GM18868 (cell line): ENCODE data around the gene TMEM150B.

Experiments used
- ATAC-seq: cut with Tn5 transposase; IDR thresholded peaks from one replicate; pipeline ENCODE4 v1.9.1; 2021; ENCODE audit warnings: mild to moderate bottlenecking, moderate library complexity; ENCODE audit not compliant: unreplicated experiment

Gene TMEM150B

DNA sequence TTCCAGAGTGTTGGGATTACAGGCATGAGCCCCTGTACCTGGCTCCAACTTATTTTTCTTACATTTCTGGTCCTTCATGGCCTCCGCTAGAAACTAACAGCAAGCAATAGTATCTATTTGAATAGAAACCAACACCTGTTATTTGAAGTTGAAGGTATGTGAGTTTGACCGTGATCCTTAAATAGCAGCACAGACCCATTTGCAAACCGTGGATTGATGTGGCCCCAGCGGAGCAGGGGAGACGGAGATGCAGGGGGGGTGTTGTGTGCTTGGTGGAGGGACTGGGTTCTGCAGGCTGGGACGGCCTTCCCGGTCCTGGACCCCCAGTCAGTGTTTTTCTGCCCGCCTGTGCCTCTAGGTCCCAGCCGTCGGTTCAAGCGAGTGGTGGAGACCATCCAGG is 16.9 kb downstream of the TMEM150B start:
- ATAC-seq, result no peak

DNA sequence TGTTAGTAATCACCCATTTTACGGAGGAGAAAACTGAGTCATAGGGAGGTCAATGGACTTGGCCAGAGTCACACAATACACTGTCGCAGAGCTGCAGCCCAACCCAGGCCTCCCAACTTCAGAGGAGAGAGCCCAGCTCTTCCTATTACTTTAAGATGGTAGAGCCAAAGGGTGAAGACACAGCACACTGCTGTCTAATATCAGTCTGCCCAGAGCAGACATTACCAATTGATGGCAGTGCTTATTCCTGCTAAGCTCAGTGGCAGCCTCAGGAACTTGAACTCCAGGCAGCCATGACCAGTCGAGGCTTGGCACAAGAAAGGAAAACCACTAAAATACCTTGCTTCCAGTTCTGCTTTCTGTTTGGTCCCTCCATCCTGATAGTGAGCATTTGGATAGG is 18.4 kb downstream of the TMEM150B start:
- no peak for ATAC-seq

DNA sequence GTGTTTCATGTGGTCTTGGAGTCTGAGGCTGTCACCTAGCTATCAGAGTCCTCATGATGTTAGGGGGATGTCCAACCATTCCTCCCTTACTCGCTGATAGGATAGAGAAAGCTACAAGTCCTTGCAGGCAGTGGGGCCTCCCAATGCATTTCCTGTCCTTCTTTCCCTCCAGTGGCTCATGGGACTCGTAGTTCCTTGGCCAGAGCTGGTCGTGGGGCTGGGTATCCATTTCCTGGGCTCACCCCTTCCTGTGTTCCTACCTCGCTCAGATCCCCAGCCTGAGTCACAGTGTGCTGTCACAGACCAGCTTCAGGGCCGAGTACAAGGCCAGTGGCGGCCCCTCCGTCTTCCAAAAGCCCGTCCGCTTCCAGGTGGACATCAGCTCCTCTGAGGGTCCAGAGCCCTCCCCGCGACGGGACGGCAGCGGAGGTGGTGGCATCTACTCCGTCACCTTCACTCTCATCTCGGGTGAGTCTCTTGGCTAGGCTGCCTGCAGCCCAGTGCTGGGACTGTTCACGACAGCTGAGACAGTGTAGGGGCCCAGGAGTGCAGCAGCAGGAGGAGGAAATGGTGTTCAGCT is 19.1 kb downstream of the TMEM150B start:
- ATAC-seq, result no peak

DNA sequence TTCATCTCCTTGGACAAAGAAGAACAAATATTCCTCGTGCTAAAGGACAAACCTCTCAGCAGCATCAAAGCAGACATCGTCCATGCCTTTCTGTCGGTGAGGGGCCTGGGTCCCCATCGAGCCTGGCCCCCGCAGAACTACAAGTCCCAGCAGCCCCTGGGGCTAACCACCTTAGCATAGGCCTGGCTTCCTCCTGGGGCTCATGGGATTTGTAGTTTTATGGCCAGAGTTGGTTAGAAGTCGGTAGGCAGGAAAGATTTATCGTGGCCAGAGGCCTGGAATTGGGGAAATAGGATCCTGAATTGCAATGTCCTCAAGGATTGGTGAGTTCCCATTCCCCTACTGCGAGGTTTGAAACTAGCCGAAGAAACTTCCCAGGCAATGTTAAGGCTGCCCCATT is 19.6 kb downstream of the TMEM150B start:
- no peak for ATAC-seq

DNA sequence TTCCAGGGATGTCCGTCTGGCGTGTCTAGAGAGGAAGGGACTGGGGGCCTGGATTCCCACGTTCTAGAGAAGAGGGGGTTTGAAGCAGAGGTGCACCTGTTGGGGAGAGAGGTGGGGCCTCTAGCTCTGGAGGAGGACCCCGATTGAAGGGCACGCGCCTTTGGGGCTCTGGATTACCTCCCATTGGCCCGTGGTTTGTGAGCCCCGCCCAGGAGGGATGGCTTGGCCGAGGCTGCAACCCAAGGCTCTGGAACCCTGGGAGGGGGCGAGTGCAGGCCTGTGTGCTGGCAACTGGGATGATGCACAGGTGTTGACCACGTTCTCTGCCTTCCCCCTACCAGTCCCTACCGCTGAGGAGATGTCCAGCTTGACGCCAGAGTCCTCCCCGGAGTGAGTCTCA is 20.2 kb downstream of the TMEM150B start:
- ATAC-seq, result no peak

DNA sequence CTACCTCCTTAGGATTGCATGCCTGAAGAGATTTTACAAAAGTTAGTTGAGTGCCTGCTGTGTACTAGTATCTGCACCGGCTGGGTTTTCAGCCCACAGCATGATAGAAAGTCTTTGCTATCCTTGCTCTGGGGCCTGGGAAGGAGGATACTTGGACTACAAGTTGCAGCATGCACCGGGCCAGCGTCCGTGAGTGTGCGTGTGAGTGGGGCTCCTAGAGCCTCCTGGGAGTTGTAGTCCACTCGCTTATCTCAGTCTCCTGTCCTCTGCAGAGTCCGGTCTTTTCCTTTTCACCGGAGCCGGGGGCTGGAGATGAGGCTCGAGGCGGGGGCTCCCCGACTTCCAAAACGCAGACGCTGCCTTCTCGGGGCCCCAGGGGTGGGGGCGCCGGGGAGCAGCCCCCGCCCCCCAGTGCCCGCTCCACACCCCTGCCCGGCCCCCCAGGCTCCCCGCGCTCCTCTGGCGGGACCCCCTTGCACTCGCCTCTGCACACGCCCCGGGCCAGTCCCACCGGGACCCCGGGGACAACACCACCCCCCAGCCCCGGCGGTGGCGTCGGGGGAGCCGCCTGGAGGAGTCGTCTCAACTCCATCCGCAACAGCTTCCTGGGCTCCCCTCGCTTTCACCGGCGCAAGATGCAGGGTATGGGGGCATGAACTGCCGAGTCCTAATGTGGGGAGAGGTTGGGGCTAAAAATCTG is 20.7 kb downstream of the TMEM150B start:
- no peak for ATAC-seq

DNA sequence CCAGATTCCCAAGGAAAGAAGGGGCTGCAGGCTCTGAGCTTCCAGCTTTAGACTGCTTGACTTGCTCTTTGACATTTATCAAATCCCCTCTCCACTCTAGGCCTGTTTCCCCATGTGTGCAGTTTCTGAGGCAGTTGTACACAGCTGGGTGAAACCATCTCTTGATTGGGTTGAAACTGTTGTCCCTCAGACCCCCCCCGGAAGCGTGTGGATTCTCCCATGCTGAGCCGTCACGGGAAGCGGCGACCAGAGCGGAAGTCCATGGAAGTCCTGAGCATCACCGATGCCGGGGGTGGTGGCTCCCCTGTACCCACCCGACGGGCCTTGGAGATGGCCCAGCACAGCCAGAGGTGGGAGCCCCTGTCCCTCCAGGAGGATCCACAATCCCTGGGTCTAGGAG is 21.7 kb downstream of the TMEM150B start:
- no peak for ATAC-seq

DNA sequence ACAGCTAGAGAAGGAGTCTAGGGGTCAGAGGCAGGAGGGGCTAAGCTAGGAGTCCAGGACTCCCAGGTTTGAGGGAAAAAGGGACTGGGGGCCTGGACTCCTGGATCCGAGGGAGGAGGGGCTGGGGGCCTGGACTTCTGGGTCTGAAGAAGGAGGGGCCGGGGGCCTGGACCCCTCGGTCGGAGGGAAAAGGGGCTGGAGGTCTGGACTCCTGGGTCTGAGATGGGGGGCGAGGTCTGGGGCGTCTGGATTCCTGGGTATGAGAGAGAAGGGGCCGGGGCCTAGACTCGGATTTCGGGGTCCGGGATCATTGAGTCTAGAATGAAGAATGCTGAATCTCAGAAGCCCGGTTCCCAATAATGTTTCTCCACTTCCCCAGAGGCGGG is 22.8 kb downstream of the TMEM150B start:
- ATAC-seq, result no peak

DNA sequence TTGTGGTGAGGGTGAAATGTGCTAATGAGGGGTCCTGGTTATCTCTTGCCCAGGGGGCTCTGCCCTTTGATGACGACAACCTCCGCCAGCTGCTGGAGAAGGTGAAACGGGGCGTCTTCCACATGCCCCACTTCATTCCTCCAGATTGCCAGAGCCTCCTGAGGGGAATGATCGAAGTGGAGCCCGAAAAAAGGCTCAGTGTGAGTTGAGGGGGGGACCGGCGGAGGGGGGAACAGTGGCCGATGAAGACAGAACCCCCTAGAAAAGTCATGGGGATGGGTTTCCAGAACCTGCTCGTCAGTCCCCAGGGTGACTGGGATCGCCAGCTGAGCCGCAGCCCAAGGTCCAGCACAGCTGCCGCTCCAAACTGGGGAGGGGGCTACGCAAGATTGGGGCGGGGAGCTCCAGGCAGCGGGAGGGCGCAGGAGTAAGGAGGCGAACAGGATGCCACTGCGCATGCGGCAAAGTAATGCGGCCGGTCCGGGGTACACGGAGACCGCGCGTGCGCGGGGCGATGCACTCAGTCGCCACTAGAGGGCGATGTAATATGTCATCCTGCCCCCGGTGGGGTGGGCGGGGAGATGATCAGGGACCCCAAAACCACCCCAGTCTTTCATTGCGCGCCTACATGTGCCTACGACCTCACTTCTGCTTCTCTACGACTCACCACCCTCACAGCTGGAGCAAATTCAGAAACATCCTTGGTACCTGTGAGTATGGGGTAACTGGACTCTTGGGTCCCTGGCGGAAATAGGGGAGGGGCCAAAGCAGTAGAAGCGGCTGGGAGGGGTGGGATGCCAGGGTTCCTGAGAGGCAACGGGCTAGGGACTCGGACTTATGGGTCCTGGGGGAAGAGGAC is 23.5 kb downstream of the TMEM150B start:
- peak; percentile 71 for ATAC-seq

DNA sequence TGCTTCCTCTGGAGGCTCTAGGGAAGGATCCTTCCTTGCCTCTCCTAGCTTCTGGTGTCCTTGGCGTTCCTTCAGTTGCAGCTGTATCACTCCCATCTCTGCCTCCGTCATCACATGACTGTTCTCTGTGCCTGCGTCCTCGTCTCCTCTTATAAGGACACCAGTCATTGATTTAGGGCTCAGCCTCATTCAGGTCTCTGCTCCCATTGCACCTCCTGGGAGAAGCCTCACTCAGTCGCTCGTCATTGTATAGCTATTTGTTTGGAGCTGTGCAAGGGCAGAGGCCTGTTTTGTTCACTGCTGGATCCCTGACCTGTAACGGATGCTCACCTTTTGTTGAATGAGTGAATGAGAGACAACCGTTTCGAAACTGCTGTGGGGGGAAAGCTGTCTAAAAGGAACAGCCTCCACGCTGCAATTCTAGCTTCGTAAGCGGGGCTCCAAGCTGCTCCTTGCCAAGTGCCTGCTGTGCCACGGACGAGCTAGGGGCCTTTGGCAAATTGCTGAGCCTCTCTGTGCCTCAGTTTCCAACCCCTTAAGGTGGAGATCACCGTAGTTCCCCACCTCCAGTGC is 24.2 kb downstream of the TMEM150B start:
- no peak for ATAC-seq

DNA sequence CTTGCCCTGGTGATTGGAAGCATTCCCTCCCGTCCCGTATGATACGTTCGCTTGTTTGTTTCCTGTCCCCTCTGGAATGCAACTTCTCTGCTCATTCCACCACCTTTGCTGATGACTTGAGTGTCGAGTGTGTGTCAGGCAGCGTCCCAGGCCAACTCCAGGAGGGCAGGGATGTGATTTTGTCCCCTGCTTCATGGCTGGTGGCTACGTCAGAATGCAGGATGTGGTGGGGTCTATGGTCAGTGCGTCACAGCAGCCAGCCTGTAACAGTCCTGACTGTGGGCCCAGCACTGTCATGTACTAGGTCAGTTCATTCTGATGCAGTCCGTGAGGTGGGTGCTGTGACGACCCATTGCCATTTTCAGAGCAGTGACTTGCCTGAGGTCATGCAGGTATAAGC is 25.1 kb downstream of the TMEM150B start:
- no peak for ATAC-seq

DNA sequence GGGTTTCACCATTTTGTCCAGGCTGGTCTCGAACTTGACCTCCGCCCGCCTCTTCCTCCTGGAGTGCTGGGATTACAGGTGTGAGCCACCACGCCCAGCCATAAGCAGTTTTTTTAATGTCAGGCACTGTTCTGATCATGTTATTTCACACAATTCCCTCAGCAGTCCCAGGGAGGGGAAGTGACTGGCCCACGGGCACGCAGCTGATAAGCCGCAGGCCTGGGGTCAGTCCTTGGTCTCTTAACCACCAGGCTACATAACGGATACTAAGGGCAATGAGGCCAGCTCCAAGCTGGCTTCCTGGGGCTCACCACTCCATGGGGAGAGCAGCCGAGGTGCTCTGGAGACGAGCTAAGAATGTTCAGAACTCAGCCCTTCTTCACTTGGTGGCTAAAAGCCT is 27.9 kb downstream of the TMEM150B start:
- ATAC-seq, result no peak

DNA sequence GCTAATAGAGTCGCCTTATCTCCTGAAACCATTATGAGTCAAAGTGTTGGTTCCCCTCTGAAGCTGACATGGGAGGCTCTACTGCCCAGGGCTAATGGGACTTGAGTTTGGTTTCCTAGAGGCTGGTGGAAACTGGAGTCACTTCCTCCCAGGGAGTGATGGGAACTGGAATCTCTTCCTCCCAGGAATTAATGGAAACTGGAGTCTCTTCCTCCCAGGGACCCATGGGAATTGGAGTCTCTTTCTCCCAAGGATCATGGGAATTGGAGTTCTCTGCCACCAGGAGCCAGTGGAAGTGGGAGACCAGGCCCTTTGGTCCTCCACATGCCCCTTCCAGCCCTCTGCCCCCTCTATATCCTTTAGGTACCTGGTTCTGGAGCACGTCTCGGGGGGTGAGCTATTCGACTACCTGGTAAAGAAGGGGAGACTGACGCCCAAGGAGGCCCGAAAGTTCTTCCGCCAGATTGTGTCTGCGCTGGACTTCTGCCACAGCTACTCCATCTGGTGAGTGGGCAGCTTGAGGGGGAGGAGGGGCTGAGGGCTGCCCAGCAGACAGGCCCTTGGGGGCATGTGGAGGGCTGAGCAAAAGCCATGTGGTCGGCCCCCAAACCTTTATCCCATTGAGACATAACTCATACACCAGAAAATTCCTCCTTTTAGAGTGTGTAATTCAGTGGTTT is 35.9 kb downstream of the TMEM150B start:
- ATAC-seq, result no peak

DNA sequence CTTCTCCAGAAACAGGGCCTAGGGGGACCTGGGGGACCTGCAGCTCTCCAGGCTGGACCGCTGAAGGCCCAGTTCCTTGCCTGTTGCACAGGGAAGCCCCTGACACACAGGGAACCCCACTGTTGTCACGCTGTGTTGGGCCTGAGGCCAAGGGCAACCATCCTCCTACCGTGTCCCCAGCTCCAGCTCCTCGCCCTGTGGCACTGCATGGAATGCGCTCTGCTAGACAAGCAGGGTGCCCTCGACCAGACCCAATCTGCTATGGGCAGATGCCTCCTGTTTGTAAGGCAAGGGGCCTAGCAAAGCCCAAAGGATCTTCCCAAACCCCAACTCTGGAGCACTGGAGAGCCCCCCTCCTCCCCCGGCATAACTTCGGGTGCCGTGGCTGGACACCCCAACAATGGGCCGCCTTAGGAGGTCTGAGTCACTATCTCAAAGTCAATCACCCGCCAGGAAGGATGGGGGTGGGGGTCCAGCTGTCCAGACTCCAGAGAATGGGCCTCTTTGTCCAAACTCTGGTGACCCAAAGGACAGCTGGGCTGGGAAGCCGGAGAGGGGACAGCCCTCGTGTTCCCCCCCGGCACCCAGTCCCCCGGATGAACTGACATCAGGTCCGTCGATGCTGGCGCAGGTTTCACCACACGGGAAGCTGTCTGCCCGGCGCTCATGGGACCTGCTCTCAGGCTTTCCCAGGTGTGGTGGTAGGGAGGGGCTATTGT is 37.6 kb downstream of the TMEM150B start:
- ATAC-seq, result no peak

DNA sequence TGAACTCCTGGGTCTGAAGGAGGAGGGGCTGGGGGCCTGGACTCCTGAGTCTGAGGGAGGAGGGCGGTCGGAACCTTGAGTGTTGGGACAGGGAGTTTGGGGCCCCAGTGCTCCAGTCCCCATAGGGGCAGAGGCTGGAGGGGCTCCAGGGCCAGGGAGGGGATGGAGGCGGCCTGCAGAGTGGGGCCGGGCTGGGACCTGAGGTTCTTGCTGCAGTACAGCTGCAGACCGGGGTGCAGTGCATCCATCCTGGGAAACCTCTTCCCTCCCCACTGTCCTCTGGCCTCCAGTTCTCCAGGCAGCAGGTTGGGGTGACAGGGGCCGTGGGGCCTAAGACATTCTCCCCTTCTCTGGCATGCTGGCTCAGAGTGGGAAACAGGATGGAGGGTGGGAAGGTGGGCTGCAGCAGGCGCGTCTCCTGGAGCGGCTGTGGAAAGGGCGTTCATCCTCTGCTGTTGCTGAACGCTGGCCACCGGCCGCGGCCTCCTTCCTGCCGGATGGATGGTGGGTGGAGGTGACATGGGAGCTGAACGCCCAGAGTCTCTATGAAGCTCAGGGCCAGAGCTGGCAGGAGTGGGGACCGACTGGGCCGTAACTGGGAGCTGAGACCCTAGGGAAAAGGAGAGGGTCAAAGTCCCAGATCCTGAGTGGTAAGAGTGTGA is 39.8 kb downstream of the TMEM150B start:
- no peak for ATAC-seq

DNA sequence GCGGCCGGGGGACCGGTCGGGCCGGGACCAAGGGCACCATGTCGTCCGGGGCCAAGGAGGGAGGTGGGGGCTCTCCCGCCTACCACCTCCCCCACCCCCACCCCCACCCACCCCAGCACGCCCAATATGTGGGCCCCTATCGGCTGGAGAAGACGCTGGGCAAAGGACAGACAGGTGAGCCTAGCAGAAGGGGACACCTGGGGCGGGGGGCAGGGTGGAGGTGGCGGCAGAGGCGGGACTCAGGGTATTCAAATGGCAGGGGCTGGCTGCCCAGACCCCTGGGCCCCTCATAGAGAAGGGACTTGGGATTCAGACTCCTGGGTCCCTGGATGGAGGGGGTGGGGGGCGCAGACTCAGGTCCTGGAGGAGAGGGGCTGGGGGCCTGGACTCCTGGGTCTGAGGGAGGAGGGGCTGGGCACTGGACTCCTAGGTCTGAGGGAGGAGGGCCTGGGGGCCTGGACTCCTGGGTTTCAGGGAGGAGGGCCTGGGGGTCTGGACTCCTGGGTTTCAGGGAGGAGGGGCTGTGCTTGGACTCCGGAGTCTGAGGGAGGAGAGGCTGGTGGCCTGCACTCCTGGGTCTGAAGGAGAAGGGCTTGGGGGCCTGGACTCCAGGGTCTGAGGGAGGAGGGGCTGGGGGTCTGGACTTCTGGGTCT is 40.6 kb downstream of the TMEM150B start:
- no peak for ATAC-seq

DNA sequence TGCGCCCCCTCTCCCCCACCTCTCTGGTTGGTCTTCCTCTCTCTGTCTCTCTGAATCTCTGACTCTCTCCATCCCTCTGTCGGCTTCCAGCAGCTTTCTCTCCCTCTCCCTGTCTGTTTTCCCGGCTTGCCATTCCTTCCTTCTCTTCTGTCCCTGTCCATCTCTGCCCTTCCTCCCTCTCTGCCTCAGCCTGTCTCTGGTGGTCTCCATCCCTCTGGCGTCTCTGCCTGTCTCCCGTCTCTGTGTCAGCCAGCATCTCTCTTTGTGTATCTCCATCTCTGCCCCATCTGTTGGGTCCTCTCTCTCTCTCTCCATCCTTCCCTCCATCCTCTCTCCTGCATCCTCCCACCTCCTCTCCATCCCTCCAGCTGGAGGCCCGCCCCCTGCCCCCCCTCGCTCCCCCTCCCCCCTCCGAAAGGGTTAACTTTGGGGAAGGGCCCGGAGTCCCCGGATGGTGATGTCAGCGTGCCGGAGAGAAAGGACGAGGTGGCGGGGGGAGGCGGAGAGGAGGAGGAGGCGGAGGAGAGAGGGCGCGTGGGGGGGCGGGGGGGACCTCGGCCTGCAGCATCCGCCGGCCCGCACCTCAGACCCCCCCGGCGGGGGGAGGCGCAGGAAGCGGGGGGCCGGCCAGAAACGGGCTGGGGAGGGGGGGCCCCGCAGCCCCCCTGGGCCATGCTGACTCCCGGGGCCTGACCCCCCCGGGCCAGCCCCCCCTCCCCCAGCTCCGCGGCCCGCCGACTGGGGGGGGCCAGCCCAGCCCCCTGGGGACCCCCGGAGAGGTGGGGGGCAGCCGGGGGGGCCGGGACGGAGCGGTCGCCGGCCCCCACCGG is 41.4 kb downstream of the TMEM150B start, which contains the start of gene BRSK1:
BRSK1 (plus strand) TSS at position 450 of the 830 bp plus-strand sequence. CDS start 446 bp downstream, outside the sequence.
- no peak for ATAC-seq
